RWPE2 (cell line): ENCODE measurements around the gene RPL13A.
A peak's percentile ranks its signal among the peaks of the same experiment; 100 is the strongest.

Source experiments
- ATAC-seq: fragments of 200-7000 bp; cut with Tn5 transposase; 3 replicates; pipeline ENCODE4 v1.9.1; 2021; ENCODE audit warnings: low read depth
- DNase-seq: peaks from one replicate; pipeline ENCODE4 v3.0.0-alpha.2; 2020; ENCODE audit warnings: low spot score
- H3K27ac ChIP-seq: fragments of 450-650 bp; 2 replicates; pipeline ENCODE4 v1.5.1; 2017; ENCODE audit warnings: mild to moderate bottlenecking; ENCODE audit not compliant: poor library complexity, severe bottlenecking
- H3K27me3 ChIP-seq: fragments of 250-450 bp; sonication (Bioruptor Pico); 2 replicates; pipeline ENCODE4 v1.5.1; 2021; ENCODE audit warnings: mild to moderate bottlenecking, moderate library complexity; ENCODE audit not compliant: insufficient read depth, poor library complexity, severe bottlenecking
- H3K36me3 ChIP-seq: fragments of 250-450 bp; sonication (Bioruptor Pico); 2 replicates; pipeline ENCODE4 v1.5.1; 2020; ENCODE audit warnings: low read depth, mild to moderate bottlenecking, moderate library complexity
- H3K4me1 ChIP-seq: fragments of 250-450 bp; sonication (Bioruptor Pico); 2 replicates; pipeline ENCODE4 v1.5.1; 2021; ENCODE audit warnings: mild to moderate bottlenecking, moderate library complexity; ENCODE audit not compliant: insufficient read depth, poor library complexity, severe bottlenecking
- H3K4me3 ChIP-seq: fragments of 250-450 bp; sonication (Bioruptor Pico); 2 replicates; pipeline ENCODE4 v1.5.1; 2021; ENCODE audit warnings: mild to moderate bottlenecking, moderate library complexity; ENCODE audit not compliant: severe bottlenecking
- H3K9me3 ChIP-seq: fragments of 250-450 bp; sonication (Bioruptor Pico); 2 replicates; pipeline ENCODE4 v1.5.1; 2021; ENCODE audit warnings: mild to moderate bottlenecking, moderate library complexity; ENCODE audit not compliant: severe bottlenecking
- CTCF ChIP-seq: fragments of 450-650 bp; IDR thresholded peaks from one replicate; pipeline ENCODE4 v1.5.1; 2017; ENCODE audit warnings: mild to moderate bottlenecking, moderate library complexity; ENCODE audit not compliant: poor library complexity, severe bottlenecking

Gene RPL13A

GRCh38 chr19:49474542-49474924 lies 12.9 kb upstream of the RPL13A start:
- peak overlapping the region; percentile 48 for H3K4me3 ChIP-seq
- H3K4me1 ChIP-seq: no peaks in the 10 kb centered on the region

GRCh38 chr19:49475191-49475917 lies 12.1 kb upstream of the RPL13A start:
- no peaks in the 10 kb centered on the region for H3K9me3 ChIP-seq
- no peak overlapping the region for H3K4me3 ChIP-seq
- no peaks in the 10 kb centered on the region for H3K36me3 ChIP-seq
- DNase-seq (no peak), ATAC-seq (peak; percentile 10; the same call in 1 of the 3 replicates)
- no peaks in the 10 kb centered on the region for H3K4me1 ChIP-seq
- H3K27ac ChIP-seq: no peak overlapping the region
- no peaks in the 10 kb centered on the region for H3K27me3 ChIP-seq
- no peak for TF ChIP-seq CTCF

More at GRCh38 chr19:49474542-49474924, 12.9 kb upstream of the RPL13A start:
- no peaks in the 10 kb centered on the region for H3K36me3 ChIP-seq
- DNase-seq (no peak), ATAC-seq (no peak)
- H3K9me3 ChIP-seq: no peaks in the 10 kb centered on the region
- peak overlapping the region; percentile 13 for H3K27ac ChIP-seq
- TF ChIP-seq CTCF: no peak
- no peaks in the 10 kb centered on the region for H3K27me3 ChIP-seq

GRCh38 chr19:49475995-49476880 lies 11.2 kb upstream of the RPL13A start:
- ATAC-seq (peak; percentile 26; the same call in 1 of the 3 replicates), DNase-seq (no peak)
- Histone ChIP-seq H3K4me3 (no peak overlapping the region), H3K36me3 (no peaks in the 10 kb centered on the region), H3K27me3 (no peaks in the 10 kb centered on the region), H3K27ac (no peak overlapping the region), H3K4me1 (no peaks in the 10 kb centered on the region), H3K9me3 (no peaks in the 10 kb centered on the region)
- peak; percentile 31 for TF ChIP-seq CTCF

- Histone ChIP-seq H3K27me3 (no peaks in the 10 kb centered on the region), H3K4me3 (no peak overlapping the region), H3K27ac (no peak overlapping the region), H3K36me3 (no peaks in the 10 kb centered on the region), H3K9me3 (no peaks in the 10 kb centered on the region), H3K4me1 (no peaks in the 10 kb centered on the region)
- ATAC-seq: no peak
- no peak for DNase-seq
- TF ChIP-seq CTCF: no peak
These were observed 7.3 kb upstream of the RPL13A start for GRCh38 chr19:49479975-49480628.
